ENCODE measurements around the gene KRTAP10-11. TPM values are rescaled to one million over a fixed set of nuclear protein-coding genes. Genes with fewer than 3 reads are reported as not detected.

KRTAP10-11 gene
- total and polyA plus RNA-seq, 2 donors (not counting 1 experiment from before 2014, with no cell fraction given), result not detected

- Mint-ChIP-seq H3K9me3 (ENCODE audit: insufficient read depth) (peaks cover 13% of the 10 kb centered on the region), H3K27me3 (peaks cover 4% of the 10 kb centered on the region), H3K4me1 (peaks cover 12% of the 10 kb centered on the region), H3K4me3 (no peak overlapping the region), H3K27ac (no peak overlapping the region)
- no peaks in the 10 kb centered on the region for H4K20me1 ChIP-seq (ENCODE audit: control insufficient read depth, insufficient read depth, low read length, poor library complexity, severe bottlenecking)
- no peak for ATAC-seq (ENCODE audit: low read depth)
- intact Hi-C loops (cut with micrococcal nuclease), result no loop called here
- no peak overlapping the region for H3K27ac ChIP-seq (ENCODE audit: low read length in 2 of 2)
- no peaks in the 10 kb centered on the region for H3K36me3 ChIP-seq (replicated peaks in 1 of 2; ENCODE audit: control extremely low read depth in 1 of 2, control insufficient read depth in 1 of 2, extremely low read depth in 1 of 2, insufficient read depth in 2 of 2, low read length in 1 of 2)
- CTCF ChIA-PET, result no interaction called here
- H3K9ac ChIP-seq (ENCODE audit: low read length), result no peak overlapping the region
- WGBS (ENCODE audit: insufficient coverage), result 79% methylated on average over 14 of the region's 20 CpGs
- TF ChIP-seq EZH2 (IDR thresholded peaks at IDR 0.05; ENCODE audit: borderline replicate concordance, insufficient read depth, low read depth, low read length, poor library complexity, severe bottlenecking), result no peak
- no peak for TF ChIP-seq CTCF (IDR thresholded peaks at IDR 0.05)
- no peaks in the 10 kb centered on the region for H3K79me2 ChIP-seq (ENCODE audit: control insufficient read depth, insufficient read depth, low read length)
- no peak for DNase-seq
- H3K4me2 ChIP-seq (replicated peaks; ENCODE audit: low read depth, low read length, poor library complexity, severe bottlenecking), result no peak overlapping the region
- no peak overlapping the region for H2AFZ ChIP-seq (ENCODE audit: insufficient read depth, low read depth, low read length, poor library complexity, severe bottlenecking)
- peaks cover 0 to 3% (median 1%) of the 10 kb centered on the region in 4 experiments for H3K27me3 ChIP-seq (replicated peaks in 1 of 4; ENCODE audit: control extremely low read depth in 1 of 4, control insufficient read depth in 3 of 4, insufficient read depth in 4 of 4, low read length in 3 of 4)
- H3K4me1 ChIP-seq (ENCODE audit: control insufficient read depth in 2 of 2, insufficient read depth in 2 of 2, low read length in 2 of 2), result peaks cover 10 to 11% of the 10 kb centered on the region in 2 donors
- POLR2A ChIA-PET, result no interaction called here
- H3K4me3 ChIP-seq (ENCODE audit: control extremely low read depth in 1 of 5, extremely low read depth in 1 of 5, insufficient read depth in 1 of 5, low read depth in 2 of 5, low read length in 4 of 5), result no peak overlapping the region
- peaks cover 2 to 45% (median 22%) of the 10 kb centered on the region in 3 donors for H3K9me3 ChIP-seq (ENCODE audit: control extremely low read depth in 1 of 3, control insufficient read depth in 2 of 3, insufficient read depth in 1 of 3, low read length in 2 of 3)
Observed at GRCh38 chr21:44614161-44614631, 32.0 kb upstream of the KRTAP10-11 start.

- no peak overlapping the region for H3K27ac ChIP-seq (ENCODE audit: low read length in 2 of 2)
- H3K27me3 ChIP-seq (replicated peaks in 1 of 4; ENCODE audit: control extremely low read depth in 1 of 4, control insufficient read depth in 3 of 4, insufficient read depth in 4 of 4, low read length in 3 of 4), result peaks cover 0 to 3% (median 1%) of the 10 kb centered on the region in 4 experiments
- H3K27ac Mint-ChIP-seq, result no peak overlapping the region
- POLR2A ChIA-PET, result no interaction called here
- no peak overlapping the region for H2AFZ ChIP-seq (ENCODE audit: insufficient read depth, low read depth, low read length, poor library complexity, severe bottlenecking)
- H3K9ac ChIP-seq (ENCODE audit: low read length), result no peak overlapping the region
- TF ChIP-seq CTCF (IDR thresholded peaks at IDR 0.05) (no peak), EZH2 (IDR thresholded peaks at IDR 0.05; ENCODE audit: borderline replicate concordance, insufficient read depth, low read depth, low read length, poor library complexity, severe bottlenecking) (no peak)
- CTCF ChIA-PET, result interaction anchor here (0.6 kb wide), 1 partner anchor 480 kb away, joined by 3 read pairs; no protein-coding TSS in a partner anchor
- no peak overlapping the region for H3K4me2 ChIP-seq (replicated peaks; ENCODE audit: low read depth, low read length, poor library complexity, severe bottlenecking)
- no peak for DNase-seq
- WGBS (ENCODE audit: insufficient coverage), result 90% methylated on average over 21 of the region's 28 CpGs
- no peak overlapping the region for H3K4me3 Mint-ChIP-seq
- intact Hi-C loops (cut with micrococcal nuclease), result no loop called here
- peaks cover 0 to 44% (median 16%) of the 10 kb centered on the region in 3 donors for H3K9me3 ChIP-seq (ENCODE audit: control extremely low read depth in 1 of 3, control insufficient read depth in 2 of 3, insufficient read depth in 1 of 3, low read length in 2 of 3)
- no peaks in the 10 kb centered on the region for H4K20me1 ChIP-seq (ENCODE audit: control insufficient read depth, insufficient read depth, low read length, poor library complexity, severe bottlenecking)
- H3K4me1 ChIP-seq (ENCODE audit: control insufficient read depth in 2 of 2, insufficient read depth in 2 of 2, low read length in 2 of 2), result peaks cover 11 to 13% of the 10 kb centered on the region in 2 donors
- ATAC-seq (ENCODE audit: low read depth), result no peak
- no peaks in the 10 kb centered on the region for H3K79me2 ChIP-seq (ENCODE audit: control insufficient read depth, insufficient read depth, low read length)
- H3K36me3 ChIP-seq (replicated peaks in 1 of 2; ENCODE audit: control extremely low read depth in 1 of 2, control insufficient read depth in 1 of 2, extremely low read depth in 1 of 2, insufficient read depth in 2 of 2, low read length in 1 of 2), result no peaks in the 10 kb centered on the region
- peaks cover 4% of the 10 kb centered on the region for H3K27me3 Mint-ChIP-seq
- H3K9me3 Mint-ChIP-seq (ENCODE audit: insufficient read depth), result peaks cover 12% of the 10 kb centered on the region
- H3K4me3 ChIP-seq (ENCODE audit: control extremely low read depth in 1 of 5, extremely low read depth in 1 of 5, insufficient read depth in 1 of 5, low read depth in 2 of 5, low read length in 4 of 5), result no peak overlapping the region
- peaks cover 14% of the 10 kb centered on the region for H3K4me1 Mint-ChIP-seq
Observed at GRCh38 chr21:44614961-44615391, 31.2 kb upstream of the KRTAP10-11 start.

All from B cell (primary cell).